Measurements from ENCODE around the gene TRAK1.

TRAK1 gene

GRCh38 chr3:42220436-42221121 lies 129.4 kb downstream of the TRAK1 start:
- TF ChIP-seq, protein P1, sequence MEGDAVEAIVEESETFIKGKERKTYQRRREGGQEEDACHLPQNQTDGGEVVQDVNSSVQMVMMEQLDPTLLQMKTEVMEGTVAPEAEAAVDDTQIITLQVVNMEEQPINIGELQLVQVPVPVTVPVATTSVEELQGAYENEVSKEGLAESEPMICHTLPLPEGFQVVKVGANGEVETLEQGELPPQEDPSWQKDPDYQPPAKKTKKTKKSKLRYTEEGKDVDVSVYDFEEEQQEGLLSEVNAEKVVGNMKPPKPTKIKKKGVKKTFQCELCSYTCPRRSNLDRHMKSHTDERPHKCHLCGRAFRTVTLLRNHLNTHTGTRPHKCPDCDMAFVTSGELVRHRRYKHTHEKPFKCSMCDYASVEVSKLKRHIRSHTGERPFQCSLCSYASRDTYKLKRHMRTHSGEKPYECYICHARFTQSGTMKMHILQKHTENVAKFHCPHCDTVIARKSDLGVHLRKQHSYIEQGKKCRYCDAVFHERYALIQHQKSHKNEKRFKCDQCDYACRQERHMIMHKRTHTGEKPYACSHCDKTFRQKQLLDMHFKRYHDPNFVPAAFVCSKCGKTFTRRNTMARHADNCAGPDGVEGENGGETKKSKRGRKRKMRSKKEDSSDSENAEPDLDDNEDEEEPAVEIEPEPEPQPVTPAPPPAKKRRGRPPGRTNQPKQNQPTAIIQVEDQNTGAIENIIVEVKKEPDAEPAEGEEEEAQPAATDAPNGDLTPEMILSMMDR (IDR thresholded peaks at IDR 0.05): no peak
- H3K36me3 Mint-ChIP-seq (ENCODE audit: low read depth): peaks cover 50% of the 10 kb centered on the region
- no peaks in the 10 kb centered on the region for H3K9me3 Mint-ChIP-seq
- H3K4me1 Mint-ChIP-seq: peaks cover 36% of the 10 kb centered on the region
- peaks cover 6% of the 10 kb centered on the region for H3K27me3 Mint-ChIP-seq (ENCODE audit: low read depth, poor library complexity)
- H3K27ac Mint-ChIP-seq: no peak overlapping the region
- no peak overlapping the region for H3K4me3 Mint-ChIP-seq
- no peak for DNase-seq

GRCh38 chr3:42222942-42223693 lies 132.0 kb downstream of the TRAK1 start:
- no peak for DNase-seq
- no peak overlapping the region for H3K4me3 Mint-ChIP-seq
- TF ChIP-seq, protein P1 (IDR thresholded peaks at IDR 0.05): no peak

GRCh38 chr3:42224178-42224577 lies 133.0 kb downstream of the TRAK1 start:
- H3K27me3 Mint-ChIP-seq (ENCODE audit: low read depth, poor library complexity): peaks cover 2% of the 10 kb centered on the region
- no peak for DNase-seq
- peaks cover 11% of the 10 kb centered on the region for H3K4me1 Mint-ChIP-seq
- TF ChIP-seq, protein P1 (IDR thresholded peaks at IDR 0.05): no peak
- no peak overlapping the region for H3K4me3 Mint-ChIP-seq
- H3K36me3 Mint-ChIP-seq (ENCODE audit: low read depth): peaks cover 60% of the 10 kb centered on the region
- no peaks in the 10 kb centered on the region for H3K9me3 Mint-ChIP-seq
- H3K27ac Mint-ChIP-seq: peak overlapping the region; percentile 71

More at GRCh38 chr3:42222942-42223693, 132.0 kb downstream of the TRAK1 start:
- Mint-ChIP-seq H3K4me1 (peaks cover 11% of the 10 kb centered on the region), H3K9me3 (no peaks in the 10 kb centered on the region), H3K27me3 (ENCODE audit: low read depth, poor library complexity) (peaks cover 2% of the 10 kb centered on the region), H3K36me3 (ENCODE audit: low read depth) (peaks cover 60% of the 10 kb centered on the region), H3K27ac (no peak overlapping the region)

- DNase-seq: no peak
- Mint-ChIP-seq H3K36me3 (ENCODE audit: low read depth) (peaks cover 59% of the 10 kb centered on the region), H3K4me1 (peaks cover 17% of the 10 kb centered on the region), H3K27me3 (ENCODE audit: low read depth, poor library complexity) (peaks cover 2% of the 10 kb centered on the region), H3K27ac (peak overlapping the region; percentile 71), H3K9me3 (no peaks in the 10 kb centered on the region), H3K4me3 (no peak overlapping the region)
- TF ChIP-seq, protein P1 (IDR thresholded peaks at IDR 0.05): no peak
Observed at GRCh38 chr3:42224658-42225421, 133.7 kb downstream of the TRAK1 start.

DNA sequence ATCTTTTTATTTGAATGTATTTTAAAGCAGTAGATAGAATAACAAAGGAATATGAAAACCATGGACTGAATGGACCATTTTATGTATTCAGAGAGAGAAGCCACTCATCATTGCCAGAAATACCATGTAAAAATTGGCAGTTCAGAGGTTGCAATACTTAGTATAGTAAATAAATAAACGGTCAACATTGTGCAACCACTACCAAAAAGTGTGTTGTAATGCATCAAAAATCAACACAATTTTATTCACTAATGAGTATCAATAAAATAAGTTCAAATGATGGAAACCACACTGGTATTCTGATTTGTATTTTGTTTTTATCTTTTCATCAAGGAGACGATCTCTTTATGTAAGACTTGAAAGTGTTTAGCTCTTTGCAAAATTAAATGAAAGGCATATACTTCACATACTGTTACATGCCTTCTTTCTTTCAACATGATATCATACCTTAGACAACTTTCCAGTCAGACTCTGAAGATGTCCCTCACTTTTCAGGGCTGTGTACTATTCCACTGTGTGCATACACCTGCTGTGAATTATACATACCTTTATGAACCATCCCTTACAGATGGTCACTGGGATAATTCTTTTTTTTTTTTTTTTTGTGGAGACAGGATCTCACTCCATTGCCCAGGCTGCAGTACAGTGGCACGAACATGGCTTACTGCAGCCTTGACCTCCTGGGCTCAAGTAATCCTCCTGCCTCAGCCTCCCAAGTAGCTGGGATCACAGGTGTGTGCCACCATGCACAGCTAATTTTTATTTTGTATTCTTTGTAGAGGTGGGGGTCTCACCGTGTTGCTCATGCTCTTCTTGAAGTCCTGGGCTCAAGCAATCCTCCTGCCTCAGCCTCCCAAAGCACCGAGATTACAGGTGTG lies 134.6 kb downstream of the TRAK1 start:
- Mint-ChIP-seq H3K27ac (no peak overlapping the region), H3K9me3 (no peaks in the 10 kb centered on the region), H3K27me3 (ENCODE audit: low read depth, poor library complexity) (peaks cover 2% of the 10 kb centered on the region), H3K4me3 (no peak overlapping the region), H3K4me1 (peaks cover 17% of the 10 kb centered on the region), H3K36me3 (ENCODE audit: low read depth) (peaks cover 50% of the 10 kb centered on the region)
- TF ChIP-seq, protein P1 (IDR thresholded peaks at IDR 0.05): no peak
- no peak for DNase-seq
